SK-N-SH (cell line): ENCODE data around the gene RAB25. TPM values are rescaled to one million over a fixed set of nuclear protein-coding genes. Genes with fewer than 3 reads are reported as not detected.

Experiments used
- CTCF ChIA-PET: fragments of 300-600, 350-600 bp; formaldehyde crosslinking; extraction: SDS; loops from one replicate; lab custom pipeline; 2021; lab: Yijun Ruan, JAX
- POLR2A ChIA-PET: fragments of 350-600 bp; sonication (Branson Sonifier 250); formaldehyde crosslinking; extraction: SDS; loops from one replicate; lab custom pipeline; 2020; ENCODE audit warnings: antibody characterized with exemption, inconsistent platforms; lab: Yijun Ruan, JAX
- DNase-seq: peaks from one replicate; pipeline ENCODE4 v3.0.0; 2012
- H2AFZ ChIP-seq: fragments of 200-600 bp; sonication (generic); 2 replicates; pipeline ENCODE4 v1.8.1; 2016; ENCODE audit warnings: antibody characterized with exemption, mild to moderate bottlenecking, low read depth
- H3F3A ChIP-seq: fragments of 200-600 bp; sonication (generic); replicated peaks from 2 replicates; pipeline ENCODE3; 2016; ENCODE audit warnings: antibody characterized with exemption, mild to moderate bottlenecking; ENCODE audit not compliant: insufficient read depth
- H3K27ac ChIP-seq, 2 experiments: fragments of 200-500 bp in 1 of 2; fragments of 200-600 bp in 1 of 2; sonication (Bioruptor generic) in 1 of 2; sonication (generic), shearing (Covaris generic) in 1 of 2; 2 replicates each; pipeline versions ENCODE4 v1.5.1 to v1.6.1; 2014 to 2016; ENCODE audit warnings: low read depth in 2 of 2, inconsistent platforms in 1 of 2, low read length in 1 of 2, mild to moderate bottlenecking in 1 of 2, mixed read lengths in 1 of 2
- H3K27me3 ChIP-seq: fragments of 200-600 bp; sonication (generic), shearing (Covaris generic); 2 replicates; pipeline ENCODE4 v1.6.1; 2016; ENCODE audit warnings: mixed run types; ENCODE audit not compliant: insufficient read depth
- H3K36me3 ChIP-seq, 2 experiments: fragments of 200-500 bp in 1 of 2; fragments of 200-600 bp in 1 of 2; sonication (Bioruptor generic) in 1 of 2; sonication (generic) in 1 of 2; replicated peaks in 1 of 2; 2 replicates each; pipeline versions ENCODE3 to v1.5.1; 2014 to 2016; ENCODE audit warnings: low read length in 1 of 2, mild to moderate bottlenecking in 1 of 2; ENCODE audit not compliant: insufficient read depth in 2 of 2, control insufficient read depth in 1 of 2
- H3K4me1 ChIP-seq, 2 experiments: fragments of 200-500 bp in 1 of 2; fragments of 200-600 bp in 1 of 2; sonication (Bioruptor generic) in 1 of 2; sonication (generic), shearing (Covaris generic) in 1 of 2; 2 replicates each; pipeline versions ENCODE4 v1.5.1 to v1.6.1; 2014 to 2016; ENCODE audit warnings: low read depth in 1 of 2, low read length in 1 of 2, mixed run types in 1 of 2; ENCODE audit not compliant: insufficient read depth in 2 of 2, control insufficient read depth in 1 of 2
- H3K4me2 ChIP-seq: fragments of 200-600 bp; sonication (generic), shearing (Covaris generic); 2 replicates; pipeline ENCODE4 v1.6.1; 2017; ENCODE audit warnings: mixed run types
- H3K4me3 ChIP-seq, 2 experiments: fragments of 200-500 bp in 1 of 2; fragments of 200-600 bp in 1 of 2; sonication (Bioruptor generic) in 1 of 2; sonication (generic), shearing (Covaris generic) in 1 of 2; 2 replicates each; pipeline versions ENCODE4 v1.5.1 to v1.8.1; 2014 to 2016; ENCODE audit warnings: low read depth in 2 of 2, inconsistent platforms in 1 of 2, low read length in 1 of 2, mild to moderate bottlenecking in 1 of 2, mixed read lengths in 1 of 2, moderate library complexity in 1 of 2
- H3K79me2 ChIP-seq: fragments of 200-600 bp; sonication (generic); 2 replicates; pipeline ENCODE4 v1.8.1; 2017; ENCODE audit warnings: mild to moderate bottlenecking; ENCODE audit not compliant: insufficient read depth
- H3K9ac ChIP-seq: fragments of 200-600 bp; sonication (generic); 2 replicates; pipeline ENCODE4 v1.6.1; 2017; ENCODE audit warnings: mixed run types
- H3K9me2 ChIP-seq: fragments of 200-600 bp; sonication (generic); 2 replicates; pipeline ENCODE4 v1.6.1; 2017; ENCODE audit warnings: mixed run types
- H3K9me3 ChIP-seq: fragments of 200-600 bp; sonication (generic); 2 replicates; pipeline ENCODE4 v1.6.1; 2017; ENCODE audit warnings: mixed run types, mild to moderate bottlenecking, moderate library complexity
- H4K20me1 ChIP-seq: fragments of 200-600 bp; sonication (generic); 2 replicates; pipeline ENCODE4 v1.6.1; 2017; ENCODE audit warnings: mild to moderate bottlenecking, mixed run types; ENCODE audit not compliant: insufficient read depth
- EP300 ChIP-seq, 2 experiments: IDR thresholded peaks; 2 replicates each; pipeline versions ENCODE4 v1.4.0 to v1.6.1; 2012; ENCODE audit warnings: borderline replicate concordance in 1 of 2, low read depth in 1 of 2, low read length in 1 of 2
- FOSL2 ChIP-seq: IDR thresholded peaks from 2 replicates; pipeline ENCODE4 v1.4.0; 2012; ENCODE audit warnings: low read depth, mild to moderate bottlenecking, moderate library complexity, borderline replicate concordance
- FOXJ3 ChIP-seq: sonication (generic); formaldehyde crosslinking; IDR thresholded peaks from 2 replicates; pipeline ENCODE4 v1.5.1; 2020; ENCODE audit warnings: mild to moderate bottlenecking, missing genetic modification reagents
- GABPA ChIP-seq: IDR thresholded peaks from 2 replicates; pipeline ENCODE4 v1.4.0; 2012; ENCODE audit warnings: low read depth, mild to moderate bottlenecking
- GATA2 ChIP-seq: sonication (generic); formaldehyde crosslinking; IDR thresholded peaks from 2 replicates; pipeline ENCODE4 v1.5.0; 2020; ENCODE audit warnings: mild to moderate bottlenecking, missing genetic modification reagents
- IRF3 ChIP-seq: fragments of 150-350 bp; IDR thresholded peaks from 2 replicates; pipeline ENCODE4 v1.6.1; 2016; ENCODE audit warnings: mild to moderate bottlenecking, low read depth, low read length
- JUND ChIP-seq: IDR thresholded peaks from 2 replicates; pipeline ENCODE4 v1.4.0; 2012
- MAX ChIP-seq: IDR thresholded peaks from 2 replicates; pipeline ENCODE4 v1.4.0; 2012; ENCODE audit warnings: low read depth
- MEF2A ChIP-seq: IDR thresholded peaks from 2 replicates; pipeline ENCODE4 v1.4.0; 2012; ENCODE audit warnings: low read depth, borderline replicate concordance
- MXI1 ChIP-seq: IDR thresholded peaks from 2 replicates; pipeline ENCODE4 v1.6.1; 2012; ENCODE audit warnings: mild to moderate bottlenecking, low read depth, low read length, improper control_type of control experiment
- NRF1 ChIP-seq: IDR thresholded peaks from 2 replicates; pipeline ENCODE4 v1.6.1; 2012; ENCODE audit warnings: low read depth, mild to moderate bottlenecking, low read length
- PBX3 ChIP-seq: IDR thresholded peaks from 2 replicates; pipeline ENCODE4; 2012
- POLR2AphosphoS5 ChIP-seq: IDR thresholded peaks from 2 replicates; pipeline ENCODE4 v1.6.1; 2012; ENCODE audit warnings: low read depth, low read length
- RAD21 ChIP-seq: IDR thresholded peaks from 2 replicates; pipeline ENCODE4 v1.6.1; 2012; ENCODE audit warnings: mild to moderate bottlenecking, low read length
- RCOR1 ChIP-seq: fragments of 150-350 bp; IDR thresholded peaks from 2 replicates; pipeline ENCODE4 v1.6.1; 2017; ENCODE audit warnings: antibody characterized with exemption, low read length
- RXRA ChIP-seq: IDR thresholded peaks from 2 replicates; pipeline ENCODE4 v1.4.0; 2012; ENCODE audit warnings: low read depth, mild to moderate bottlenecking, borderline replicate concordance
- SIN3A ChIP-seq: IDR thresholded peaks from 2 replicates; pipeline ENCODE4 v1.6.1; 2012; ENCODE audit warnings: low read depth, mild to moderate bottlenecking, low read length, moderate library complexity, borderline replicate concordance
- SMC3 ChIP-seq: IDR thresholded peaks from 2 replicates; pipeline ENCODE4 v1.6.1; 2012; ENCODE audit warnings: low read depth, low read length, improper control_type of control experiment
- TEAD4 ChIP-seq: IDR thresholded peaks from 2 replicates; pipeline ENCODE4 v1.4.0; 2012; ENCODE audit warnings: mild to moderate bottlenecking, borderline replicate concordance; ENCODE audit not compliant: insufficient read depth
- USF1 ChIP-seq: IDR thresholded peaks from 2 replicates; pipeline ENCODE4 v1.4.0; 2012; ENCODE audit warnings: low read depth, borderline replicate concordance
- USF2 ChIP-seq: fragments of 150-350 bp; IDR thresholded peaks from 2 replicates; pipeline ENCODE4 v1.6.1; 2017; ENCODE audit warnings: antibody characterized with exemption, low read length, low read depth, borderline replicate concordance
- YY1 ChIP-seq: IDR thresholded peaks from 2 replicates; pipeline ENCODE4 v1.4.0; 2012; ENCODE audit warnings: low read depth, mild to moderate bottlenecking
- WGBS: methylation state at CpG from one replicate; pipeline ENCODE4 v1.1.6; 2017; ENCODE audit warnings: low lambda C conversion rate; 5-methylcytosine and 5-hydroxymethylcytosine counted together
- polyA plus RNA-seq, 3 experiments: library from polyadenylated mRNA; depleted of rRNA; stranded (reverse); fragments of >200 nt; gene quantifications; 2 replicates each; pipeline ENCODE4 v1.2.3, GENCODE V29; 2012

The RAB25 gene
- not detected in 2 replicates for polyA plus RNA-seq (2012; rRNA removed)
- polyA plus RNA-seq (2012; cell fraction: cytosol; rRNA removed) = 0.17 TPM in 1 of 2 replicates, not detected in the other
- polyA plus RNA-seq (2012; cell fraction: nucleus; rRNA removed) = 0.17 and 0.33 TPM in 2 replicates

GRCh38 chr1:156060937-156061636, at the start of gene RAB25:
Gene RAB25 (plus strand): TSS chr1:156061160. CDS start chr1:156061401, 241 bp downstream.
- Histone ChIP-seq H3K27ac (no peak within 1 kb of the TSS), H3K4me2 (no peak within 1 kb of the TSS), H3K9me3 (no peaks in the 10 kb centered on the region), H2AFZ (no peak within 1 kb of the TSS), H3K27me3 (no peaks in the 10 kb centered on the region), H3K9ac (no peak within 1 kb of the TSS), H3K4me3 (no peak within 1 kb of the TSS), H3K9me2 (no peaks in the 10 kb centered on the region), H3F3A (peaks cover 3% of the 10 kb centered on the region), H4K20me1 (no peaks in the 10 kb centered on the region), H3K4me1 (peaks cover 0 to 8% of the 10 kb centered on the region in 2 experiments; a peak in 2 of 4 replicates), H3K79me2 (peaks cover 8% of the 10 kb centered on the region), H3K36me3 (peaks cover 2 to 12% of the 10 kb centered on the region in 2 experiments)
- WGBS = 83% methylated on average over 11 of the region's 11 CpGs
- ChIA-PET POLR2A (no interaction called here), CTCF (interaction anchor here (0.8 to 1.0 kb wide), 2 partner anchors 35 kb away, joined by 3 to 4 read pairs; no protein-coding TSS in a partner anchor)
- no peak for DNase-seq
- TF ChIP-seq JUND (no peak), MEF2A (no peak), RXRA (no peak), FOSL2 (no peak), SMC3 (no peak), SIN3A (no peak), NRF1 (no peak), EP300 (IDR thresholded peaks at IDR 0.05; ENCODE audit: borderline replicate concordance in 1 of 2, low read depth in 1 of 2, low read length in 1 of 2) (no peak), MAX (no peak), TEAD4 (no peak), FOXJ3 (no peak)

GRCh38 chr1:156012051-156012817, 48.7 kb upstream of the RAB25 start:
- CTCF ChIA-PET = interaction anchor here (0.9 to 2.1 kb wide), 5 partner anchors 22 to 51 kb away, joined by 3 to 8 read pairs (median 4); partner anchors contain the start of genes LAMTOR2 and UBQLN4
- POLR2A ChIA-PET = no interaction called here
- H3K79me2 ChIP-seq = peaks cover 27% of the 10 kb centered on the region
- WGBS = 90% methylated on average over 4 of the region's 4 CpGs
- TF ChIP-seq SIN3A = no peak
- TF ChIP-seq RXRA = no peak
- TF ChIP-seq GATA2 = no peak
- no peak for TF ChIP-seq EP300 (IDR thresholded peaks at IDR 0.05; ENCODE audit: borderline replicate concordance in 1 of 2, low read depth in 1 of 2, low read length in 1 of 2)
- TF ChIP-seq USF2 = no peak
- TF ChIP-seq POLR2AphosphoS5 = no peak
- TF ChIP-seq MXI1 = no peak
- TF ChIP-seq RCOR1 = no peak
- no peak for TF ChIP-seq SMC3
- no peak for TF ChIP-seq JUND
- no peak for TF ChIP-seq USF1
- TF ChIP-seq GABPA = no peak
- TF ChIP-seq RAD21 = no peak
- no peak for TF ChIP-seq PBX3
- TF ChIP-seq IRF3 = no peak
- no peak for TF ChIP-seq YY1
- peaks cover 5% of the 10 kb centered on the region for H4K20me1 ChIP-seq
- no peaks in the 10 kb centered on the region for H3K9me3 ChIP-seq
- no peak overlapping the region for H3K4me3 ChIP-seq
- no peak overlapping the region for H3K4me2 ChIP-seq
- no peak for DNase-seq
- H2AFZ ChIP-seq = no peak overlapping the region
- H3K4me1 ChIP-seq = peaks cover 0 to 5% of the 10 kb centered on the region in 2 experiments; a peak in 1 of 4 replicates
- no peaks in the 10 kb centered on the region for H3K27me3 ChIP-seq
- no peaks in the 10 kb centered on the region for H3K9me2 ChIP-seq
- H3F3A ChIP-seq = peaks cover 66% of the 10 kb centered on the region
- H3K27ac ChIP-seq = no peak overlapping the region
- H3K36me3 ChIP-seq = peaks cover 61 to 75% of the 10 kb centered on the region in 2 experiments
- H3K9ac ChIP-seq = no peak overlapping the region
